RWPE2 (cell line): ENCODE results near the gene SIKE1.
"Not testable (repeated sequence)": the region's sequence is repeated elsewhere in the genome, so short reads cannot be mapped to it uniquely, and the experiment has no call there.

Experiments
- ATAC-seq: fragments of 200-7000 bp; cut with Tn5 transposase; 3 replicates; pipeline ENCODE4 v1.9.1; 2021; ENCODE audit warnings: low read depth
- DNase-seq: peaks from one replicate; pipeline ENCODE4 v3.0.0-alpha.2; 2020; ENCODE audit warnings: low spot score
- H3K27ac ChIP-seq: fragments of 450-650 bp; 2 replicates; pipeline ENCODE4 v1.5.1; 2017; ENCODE audit warnings: mild to moderate bottlenecking; ENCODE audit not compliant: poor library complexity, severe bottlenecking
- H3K27me3 ChIP-seq: fragments of 250-450 bp; sonication (Bioruptor Pico); 2 replicates; pipeline ENCODE4 v1.5.1; 2021; ENCODE audit warnings: mild to moderate bottlenecking, moderate library complexity; ENCODE audit not compliant: insufficient read depth, poor library complexity, severe bottlenecking
- H3K36me3 ChIP-seq: fragments of 250-450 bp; sonication (Bioruptor Pico); 2 replicates; pipeline ENCODE4 v1.5.1; 2020; ENCODE audit warnings: low read depth, mild to moderate bottlenecking, moderate library complexity
- H3K4me1 ChIP-seq: fragments of 250-450 bp; sonication (Bioruptor Pico); 2 replicates; pipeline ENCODE4 v1.5.1; 2021; ENCODE audit warnings: mild to moderate bottlenecking, moderate library complexity; ENCODE audit not compliant: insufficient read depth, poor library complexity, severe bottlenecking
- H3K4me3 ChIP-seq: fragments of 250-450 bp; sonication (Bioruptor Pico); 2 replicates; pipeline ENCODE4 v1.5.1; 2021; ENCODE audit warnings: mild to moderate bottlenecking, moderate library complexity; ENCODE audit not compliant: severe bottlenecking
- H3K9me3 ChIP-seq: fragments of 250-450 bp; sonication (Bioruptor Pico); 2 replicates; pipeline ENCODE4 v1.5.1; 2021; ENCODE audit warnings: mild to moderate bottlenecking, moderate library complexity; ENCODE audit not compliant: severe bottlenecking
- TF ChIP-seq, protein P1 (sequence below): fragments of 450-650 bp; IDR thresholded peaks from one replicate; pipeline ENCODE4 v1.5.1; 2017; ENCODE audit warnings: mild to moderate bottlenecking, moderate library complexity; ENCODE audit not compliant: poor library complexity, severe bottlenecking

Gene SIKE1

GRCh38 chr1:114755006-114755931, 25.2 kb downstream of the SIKE1 start:
- ATAC-seq, result no peak
- Histone ChIP-seq H3K4me3 (peak overlapping the region; percentile 88), H3K27ac (no peak overlapping the region), H3K9me3 (no peaks in the 10 kb centered on the region), H3K27me3 (no peaks in the 10 kb centered on the region), H3K36me3 (peaks cover 39% of the 10 kb centered on the region), H3K4me1 (peaks cover 20% of the 10 kb centered on the region)
- DNase-seq, result no peak
- TF ChIP-seq, protein P1, sequence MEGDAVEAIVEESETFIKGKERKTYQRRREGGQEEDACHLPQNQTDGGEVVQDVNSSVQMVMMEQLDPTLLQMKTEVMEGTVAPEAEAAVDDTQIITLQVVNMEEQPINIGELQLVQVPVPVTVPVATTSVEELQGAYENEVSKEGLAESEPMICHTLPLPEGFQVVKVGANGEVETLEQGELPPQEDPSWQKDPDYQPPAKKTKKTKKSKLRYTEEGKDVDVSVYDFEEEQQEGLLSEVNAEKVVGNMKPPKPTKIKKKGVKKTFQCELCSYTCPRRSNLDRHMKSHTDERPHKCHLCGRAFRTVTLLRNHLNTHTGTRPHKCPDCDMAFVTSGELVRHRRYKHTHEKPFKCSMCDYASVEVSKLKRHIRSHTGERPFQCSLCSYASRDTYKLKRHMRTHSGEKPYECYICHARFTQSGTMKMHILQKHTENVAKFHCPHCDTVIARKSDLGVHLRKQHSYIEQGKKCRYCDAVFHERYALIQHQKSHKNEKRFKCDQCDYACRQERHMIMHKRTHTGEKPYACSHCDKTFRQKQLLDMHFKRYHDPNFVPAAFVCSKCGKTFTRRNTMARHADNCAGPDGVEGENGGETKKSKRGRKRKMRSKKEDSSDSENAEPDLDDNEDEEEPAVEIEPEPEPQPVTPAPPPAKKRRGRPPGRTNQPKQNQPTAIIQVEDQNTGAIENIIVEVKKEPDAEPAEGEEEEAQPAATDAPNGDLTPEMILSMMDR, result no peak

DNA sequence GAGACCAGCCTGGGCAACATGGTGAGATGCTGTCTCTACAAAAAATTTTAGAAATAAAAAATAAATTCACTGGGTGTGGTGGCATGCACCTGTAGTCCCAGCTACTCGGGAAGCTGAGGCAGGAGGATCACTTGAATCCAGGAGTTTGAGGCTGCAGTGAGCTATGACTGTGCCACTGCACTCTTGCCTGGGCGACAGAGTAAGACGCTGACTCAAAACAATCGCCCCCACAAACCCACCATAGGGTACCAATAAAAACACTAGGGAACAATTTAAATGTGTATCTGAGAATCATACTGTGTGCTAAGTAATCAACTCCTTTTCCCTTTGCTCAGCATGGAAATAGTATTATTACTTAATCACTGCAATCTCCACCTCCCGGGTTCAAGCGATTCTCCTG, 26.8 kb downstream of the SIKE1 start:
- H3K4me3 ChIP-seq, H3K27ac ChIP-seq, DNase-seq, ATAC-seq, H3K9me3 ChIP-seq, H3K27me3 ChIP-seq: not testable (repeated sequence)
- Histone ChIP-seq H3K36me3 (peaks cover 54% of the 10 kb centered on the region), H3K4me1 (peaks cover 20% of the 10 kb centered on the region)

DNA sequence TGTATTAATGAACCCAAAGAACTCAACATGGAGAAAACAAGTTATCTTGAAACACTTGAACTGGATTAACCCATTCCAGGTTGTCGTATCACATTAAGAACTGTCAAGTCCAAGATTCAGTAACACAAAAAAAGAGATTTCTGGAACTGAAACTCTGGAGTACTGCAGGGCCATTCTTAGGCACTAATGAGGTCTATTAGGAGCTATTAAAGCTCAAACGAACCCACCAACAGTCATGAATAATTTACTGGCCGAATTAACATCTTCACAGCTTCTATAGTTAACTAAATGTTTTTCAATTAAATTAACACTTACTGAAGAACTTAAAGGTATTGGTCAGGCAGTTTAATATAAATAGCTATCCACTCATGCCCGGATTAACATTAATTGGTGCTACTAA, 27.3 kb downstream of the SIKE1 start:
- H3K9me3 ChIP-seq, result no peaks in the 10 kb centered on the region
- no peak overlapping the region for H3K27ac ChIP-seq
- peaks cover 15% of the 10 kb centered on the region for H3K4me1 ChIP-seq
- no peak overlapping the region for H3K4me3 ChIP-seq
- ATAC-seq (no peak), DNase-seq (no peak)
- H3K36me3 ChIP-seq, result peaks cover 60% of the 10 kb centered on the region
- H3K27me3 ChIP-seq, result no peaks in the 10 kb centered on the region
- TF ChIP-seq, protein P1, result no peak

DNA sequence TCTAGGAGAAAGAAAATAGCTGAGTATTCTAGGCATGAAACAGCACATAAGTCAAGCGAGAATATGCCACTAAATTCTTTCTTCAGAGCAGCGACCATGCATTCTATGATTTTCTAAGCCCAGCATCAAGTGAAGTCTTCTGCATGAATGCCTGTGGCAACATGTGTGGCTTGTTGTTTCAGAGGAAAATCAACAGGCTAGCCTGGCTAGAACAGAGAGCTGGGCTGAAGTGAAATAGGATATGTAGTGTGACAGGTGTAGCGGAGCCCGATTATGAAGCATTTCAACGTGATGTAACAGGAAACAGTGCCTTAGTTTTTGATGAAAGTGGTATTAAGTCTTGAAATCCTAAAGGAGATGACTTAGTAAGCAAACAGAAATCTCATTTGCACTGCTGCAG, 29.7 kb downstream of the SIKE1 start:
- ATAC-seq, result no peak
- Histone ChIP-seq H3K36me3 (peaks cover 75% of the 10 kb centered on the region), H3K27ac (no peak overlapping the region), H3K4me1 (peaks cover 15% of the 10 kb centered on the region), H3K9me3 (no peaks in the 10 kb centered on the region), H3K4me3 (no peak overlapping the region), H3K27me3 (no peaks in the 10 kb centered on the region)
- DNase-seq, result no peak
- TF ChIP-seq, protein P1, result no peak

DNA sequence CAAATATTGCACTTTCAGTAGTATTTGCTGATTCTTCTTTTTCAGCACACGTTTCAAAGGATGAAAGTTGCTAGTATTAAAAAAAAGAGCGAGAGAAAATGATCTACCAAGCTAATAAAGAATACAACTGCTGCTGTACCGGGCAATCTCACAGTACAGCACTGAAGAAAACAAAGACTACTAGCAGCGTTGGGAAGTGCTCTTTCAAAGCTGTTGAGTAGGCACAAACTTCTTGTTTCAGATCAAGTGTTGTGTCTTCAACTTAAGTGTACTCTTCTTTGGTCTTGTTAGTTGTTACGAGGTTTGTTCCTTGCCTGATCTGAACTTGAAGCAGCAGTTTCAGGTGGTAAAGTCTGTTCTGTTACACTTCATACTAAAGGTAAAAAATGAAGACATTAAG, 30.6 kb downstream of the SIKE1 start:
- no peak for ATAC-seq
- DNase-seq, result no peak
- no peaks in the 10 kb centered on the region for H3K9me3 ChIP-seq
- peaks cover 75% of the 10 kb centered on the region for H3K36me3 ChIP-seq
- no peak overlapping the region for H3K4me3 ChIP-seq
- TF ChIP-seq, protein P1, result no peak
- H3K4me1 ChIP-seq, result peaks cover 8% of the 10 kb centered on the region
- no peak overlapping the region for H3K27ac ChIP-seq
- no peaks in the 10 kb centered on the region for H3K27me3 ChIP-seq
